Tibial artery (tissue), 4 donors: Measurements from ENCODE around the gene LRRC56.

Experiments
- DNase-seq, 2 donors: peaks; one replicate each; pipeline ENCODE4 v3.0.0-alpha.2; 2019
- H3K27ac ChIP-seq, 2 donors: fragments of 200-600 bp; sonication (generic) in 1 of 2; 1 replicate in 1 of 2; 2 replicates in 1 of 2; pipeline ENCODE4 v1.5.1; 2018 to 2019; ENCODE audit warnings: mild to moderate bottlenecking in 1 of 2
- H3K27me3 ChIP-seq, 2 donors: fragments of 200-600 bp; sonication (generic) in 1 of 2; one replicate each; pipeline versions ENCODE4 v1.5.1 to v1.6.0; 2016 to 2019
- H3K36me3 ChIP-seq, 3 donors: fragments of 200-600 bp; sonication (generic) in 2 of 3; one replicate each; pipeline ENCODE4 v1.5.1; 2016 to 2019; ENCODE audit warnings: mild to moderate bottlenecking in 2 of 3
- H3K4me1 ChIP-seq, 4 donors: fragments of 200-600 bp; sonication (generic) in 2 of 4; 1 replicate in 3 of 4; 2 replicates in 1 of 4; pipeline ENCODE4 v1.5.1; 2016 to 2019
- H3K4me3 ChIP-seq, 2 donors: fragments of 200-600 bp; sonication (generic) in 1 of 2; 1 replicate in 1 of 2; 2 replicates in 1 of 2; pipeline ENCODE4 v1.5.1; 2018 to 2019; ENCODE audit warnings: mild to moderate bottlenecking in 2 of 2
- H3K9me3 ChIP-seq, 3 donors: fragments of 200-600 bp; sonication (generic) in 1 of 3; one replicate each; pipeline ENCODE4 v1.5.1; 2016 to 2019
- CTCF ChIP-seq, 2 experiments: fragments of 200-600 bp in 1 of 2; fragments of 450-650 bp in 1 of 2; IDR thresholded peaks; one replicate each; pipeline ENCODE4 v1.5.1; 2017 to 2019; ENCODE audit warnings: antibody characterized with exemption in 2 of 2, mild to moderate bottlenecking in 1 of 2, moderate library complexity in 1 of 2
- intact Hi-C: fragments of 100-400 bp; cut with DNase I; formaldehyde crosslinking; loops from one replicate; pipeline ENCODE4 v1.15.0; 2023; ENCODE audit warnings: low total_unique reads

The LRRC56 gene

GRCh38 chr11:535519-536454 lies 1.5 kb upstream of the LRRC56 start, which contains the start of gene HRAS:
Gene HRAS (minus strand): TSS chr11:535576.
- H3K4me1 ChIP-seq: peaks cover 3 to 44% (median 34%) of the 10 kb centered on the region in 4 donors

DNA sequence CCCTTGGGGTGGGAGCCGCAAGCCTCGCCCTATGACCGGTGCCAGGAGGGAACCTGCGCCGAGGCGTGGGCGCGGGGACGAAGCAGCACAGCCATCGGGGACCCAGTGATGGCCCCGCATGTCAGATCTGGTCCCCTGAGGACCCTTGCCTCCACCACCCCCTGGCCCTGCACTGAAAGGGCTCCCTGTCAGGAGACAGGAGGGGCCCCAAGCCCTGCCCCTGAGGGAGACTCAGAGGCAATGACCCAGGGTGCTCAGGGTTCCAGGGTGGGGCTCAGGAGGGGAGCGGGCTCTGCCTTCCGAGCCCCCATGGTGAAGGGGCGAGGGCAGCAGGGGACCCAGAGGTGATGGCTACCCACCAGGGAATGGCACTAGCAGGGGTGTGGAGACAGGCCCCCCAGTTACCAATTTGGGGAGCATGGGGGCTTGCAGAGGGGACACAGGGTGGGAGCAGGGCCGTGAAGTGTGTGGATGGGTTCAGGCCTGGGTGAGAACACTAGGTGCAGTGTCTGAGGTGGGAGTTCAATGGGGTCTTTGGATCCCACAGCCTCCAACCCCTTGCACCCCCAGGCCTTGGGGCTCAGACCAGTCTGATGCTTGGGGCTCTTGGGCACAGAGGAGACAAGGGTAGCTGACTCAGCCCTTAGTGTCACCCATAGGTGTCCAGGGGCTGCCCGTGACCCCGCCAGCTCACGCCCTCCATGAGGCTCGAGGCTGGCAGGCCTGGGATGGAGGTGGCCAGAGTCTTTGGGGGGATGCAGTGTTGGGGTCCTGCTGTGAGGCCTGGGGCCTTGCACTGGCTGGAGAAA lies 499 bp downstream of the LRRC56 start:
- TF ChIP-seq CTCF (IDR thresholded peaks at IDR 0.05): no peak
- Histone ChIP-seq H3K4me1 (peaks cover 3 to 44% (median 34%) of the 10 kb centered on the region in 4 donors), H3K27me3 (peaks cover 0 to 11% of the 10 kb centered on the region in 2 donors), H3K4me3 (peak overlapping the region; percentile 81 to 98), H3K9me3 (no peaks in the 10 kb centered on the region), H3K27ac (no peak overlapping the region), H3K36me3 (peaks cover 7 to 8% (median 8%) of the 10 kb centered on the region in 3 donors)
- intact Hi-C loops: loop anchor here (10.0 kb wide), 1 partner anchor 233 kb away; the partner anchor contains the start of gene IFITM2
- DNase-seq: no peak

More at GRCh38 chr11:535519-536454, 1.5 kb upstream of the LRRC56 start, which contains the start of gene HRAS:
- H3K27ac ChIP-seq: peak within 1 kb of the TSS; percentile 76 to 78
- DNase-seq: peak; percentile 91 to 97
- intact Hi-C loops: loop anchor here (10.0 kb wide), 1 partner anchor 231 kb away; the partner anchor contains the start of gene IFITM2
- H3K9me3 ChIP-seq: no peaks in the 10 kb centered on the region
- no peak for TF ChIP-seq CTCF (IDR thresholded peaks at IDR 0.05)
- peaks cover 0 to 11% of the 10 kb centered on the region in 2 donors for H3K27me3 ChIP-seq
- H3K36me3 ChIP-seq: peaks cover 22 to 29% (median 24%) of the 10 kb centered on the region in 3 donors
- peak within 1 kb of the TSS; percentile 81 to 98 for H3K4me3 ChIP-seq

GRCh38 chr11:538431-539051 lies 1.2 kb downstream of the LRRC56 start:
- Histone ChIP-seq H3K9me3 (no peaks in the 10 kb centered on the region), H3K27me3 (peaks cover 0 to 11% of the 10 kb centered on the region in 2 donors), H3K27ac (no peak overlapping the region), H3K4me1 (peaks cover 3 to 36% (median 29%) of the 10 kb centered on the region in 4 donors), H3K4me3 (no peak overlapping the region), H3K36me3 (peaks cover 1% of the 10 kb centered on the region in 3 donors)
- intact Hi-C loops: loop anchor here (10.0 kb wide), 1 partner anchor 234 kb away; the partner anchor contains the start of gene IFITM2
- no peak for DNase-seq
- TF ChIP-seq CTCF (IDR thresholded peaks at IDR 0.05): no peak

GRCh38 chr11:539971-540481 lies 2.7 kb downstream of the LRRC56 start:
- H3K36me3 ChIP-seq: no peaks in the 10 kb centered on the region
- H3K4me1 ChIP-seq: peaks cover 0 to 24% (median 19%) of the 10 kb centered on the region in 4 donors
- no peak for DNase-seq
- no peak overlapping the region for H3K4me3 ChIP-seq
- no peak for TF ChIP-seq CTCF (IDR thresholded peaks at IDR 0.05)
- H3K27ac ChIP-seq: no peak overlapping the region
- H3K9me3 ChIP-seq: no peaks in the 10 kb centered on the region
- peaks cover 0 to 20% of the 10 kb centered on the region in 2 donors for H3K27me3 ChIP-seq
- intact Hi-C loops: loop anchor here (10.0 kb wide), 1 partner anchor 235 kb away; the partner anchor contains the start of gene IFITM2
